Measurements from ENCODE around the gene CCDC78.

The CCDC78 gene

GRCh38 chr16:677316-678190 is 48.7 kb downstream of the CCDC78 start:
- DNase-seq, result no peak

- no peak for DNase-seq
These were observed 49.3 kb downstream of the CCDC78 start for GRCh38 chr16:676913-677312.

GRCh38 chr16:676565-676902 is 49.7 kb downstream of the CCDC78 start:
- no peak for DNase-seq

- DNase-seq, result no peak
These were observed 50.2 kb downstream of the CCDC78 start for GRCh38 chr16:675884-676564.

GRCh38 chr16:674968-675883 is 51.0 kb downstream of the CCDC78 start, which contains the start of gene RHBDL1:
RHBDL1 (plus strand) TSS chr16:675671; CDS start chr16:675791, 120 bp downstream.
- no peak for DNase-seq

GRCh38 chr16:674214-674881 is 51.9 kb downstream of the CCDC78 start:
- DNase-seq, result no peak

GRCh38 chr16:673399-673991 is 52.7 kb downstream of the CCDC78 start:
- no peak for DNase-seq

- DNase-seq, result no peak
These were observed 53.4 kb downstream of the CCDC78 start for GRCh38 chr16:672851-673250.
